Mucosa of stomach (tissue), 1 donor: ENCODE data around the gene ANO9.
"Not testable (repeated sequence)": the region's sequence is repeated elsewhere in the genome, so short reads cannot be mapped to it uniquely, and the experiment has no call there.

Experiments
- H3K27me3 ChIP-seq: one replicate; pipeline ENCODE4 v1.7.0; 2013; ENCODE audit warnings: mild to moderate bottlenecking, low read length; ENCODE audit not compliant: control insufficient read depth, insufficient read depth
- H3K36me3 ChIP-seq: one replicate; pipeline ENCODE4 v1.7.0; 2013; ENCODE audit warnings: low read length; ENCODE audit not compliant: control insufficient read depth, insufficient read depth
- H3K4me1 ChIP-seq: one replicate; pipeline ENCODE4 v1.7.0; 2013; ENCODE audit warnings: mild to moderate bottlenecking, low read length; ENCODE audit not compliant: control insufficient read depth, insufficient read depth
- H3K4me3 ChIP-seq: one replicate; pipeline ENCODE4 v1.7.0; 2013; ENCODE audit warnings: low read length
- H3K9ac ChIP-seq: one replicate; pipeline ENCODE4 v1.7.0; 2013; ENCODE audit warnings: mild to moderate bottlenecking, low read length, moderate library complexity
- H3K9me3 ChIP-seq: one replicate; pipeline ENCODE4 v1.7.0; 2013; ENCODE audit warnings: mild to moderate bottlenecking, low read length, moderate library complexity; ENCODE audit not compliant: control insufficient read depth
- donor health status: Pancreatic carcinoma.

Gene ANO9

DNA sequence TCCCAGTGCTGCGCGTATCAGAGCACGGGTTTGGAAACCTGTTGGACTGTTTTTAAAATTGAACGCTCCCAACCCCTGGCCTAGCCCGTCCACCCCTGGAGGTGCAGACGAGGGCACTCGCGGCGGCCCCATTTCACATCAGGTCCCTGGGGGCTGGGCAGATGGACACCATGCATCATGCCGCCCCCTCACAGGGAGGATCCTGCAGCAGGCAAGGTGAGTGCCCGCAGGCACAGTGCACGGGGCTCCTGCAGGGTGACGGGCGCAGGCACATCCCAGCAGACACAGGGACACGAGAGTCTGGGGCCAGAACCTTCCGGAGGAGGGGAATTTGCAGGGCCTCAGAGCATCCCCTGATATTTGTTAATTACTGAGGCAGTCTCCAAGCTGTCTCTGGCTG is 7.3 kb downstream of the ANO9 start:
- Histone ChIP-seq H3K4me3 (no peak overlapping the region), H3K9me3 (no peaks in the 10 kb centered on the region), H3K9ac (no peak overlapping the region), H3K36me3 (no peaks in the 10 kb centered on the region), H3K4me1 (no peaks in the 10 kb centered on the region), H3K27me3 (no peaks in the 10 kb centered on the region)

DNA sequence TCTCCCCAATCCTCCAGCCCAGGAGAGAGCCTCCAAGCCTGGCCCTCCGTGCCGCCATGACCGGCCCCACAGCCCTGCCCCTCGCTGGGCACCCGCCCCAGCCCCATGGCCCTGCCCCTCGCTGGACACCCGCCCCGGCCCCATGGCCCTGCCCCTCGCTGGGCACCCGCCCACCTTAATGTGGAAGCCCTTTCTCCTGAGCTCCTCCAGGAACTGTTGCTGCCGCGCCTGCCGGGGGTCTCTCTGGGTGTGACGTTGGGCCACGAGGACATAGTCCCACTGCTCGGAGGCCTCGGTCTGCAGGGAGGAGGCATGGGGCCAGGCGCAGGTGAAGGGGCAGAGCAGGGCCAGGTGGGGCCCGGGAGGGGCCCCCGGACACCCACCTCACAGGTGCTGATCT is 8.2 kb downstream of the ANO9 start:
- Histone ChIP-seq H3K4me3 (no peak overlapping the region), H3K27me3 (no peaks in the 10 kb centered on the region), H3K9ac (no peak overlapping the region), H3K4me1 (no peaks in the 10 kb centered on the region), H3K36me3 (no peaks in the 10 kb centered on the region), H3K9me3 (no peaks in the 10 kb centered on the region)

GRCh38 chr11:433111-433510 is 8.7 kb downstream of the ANO9 start:
- Histone ChIP-seq H3K27me3 (no peaks in the 10 kb centered on the region), H3K9me3 (no peaks in the 10 kb centered on the region), H3K4me1 (no peaks in the 10 kb centered on the region), H3K4me3 (no peak overlapping the region), H3K36me3 (no peaks in the 10 kb centered on the region), H3K9ac (no peak overlapping the region)

GRCh38 chr11:432501-433100 is 9.2 kb downstream of the ANO9 start:
- no peaks in the 10 kb centered on the region for H3K27me3 ChIP-seq
- no peak overlapping the region for H3K4me3 ChIP-seq
- no peak overlapping the region for H3K9ac ChIP-seq
- H3K36me3 ChIP-seq, result no peaks in the 10 kb centered on the region
- no peaks in the 10 kb centered on the region for H3K9me3 ChIP-seq
- no peaks in the 10 kb centered on the region for H3K4me1 ChIP-seq

- H3K9me3 ChIP-seq, result no peaks in the 10 kb centered on the region
- H3K4me1 ChIP-seq, result no peaks in the 10 kb centered on the region
- no peak overlapping the region for H3K9ac ChIP-seq
- H3K36me3 ChIP-seq, result no peaks in the 10 kb centered on the region
- no peaks in the 10 kb centered on the region for H3K27me3 ChIP-seq
- H3K4me3 ChIP-seq, result no peak overlapping the region
Measured at GRCh38 chr11:431921-432320, 9.9 kb downstream of the ANO9 start.

DNA sequence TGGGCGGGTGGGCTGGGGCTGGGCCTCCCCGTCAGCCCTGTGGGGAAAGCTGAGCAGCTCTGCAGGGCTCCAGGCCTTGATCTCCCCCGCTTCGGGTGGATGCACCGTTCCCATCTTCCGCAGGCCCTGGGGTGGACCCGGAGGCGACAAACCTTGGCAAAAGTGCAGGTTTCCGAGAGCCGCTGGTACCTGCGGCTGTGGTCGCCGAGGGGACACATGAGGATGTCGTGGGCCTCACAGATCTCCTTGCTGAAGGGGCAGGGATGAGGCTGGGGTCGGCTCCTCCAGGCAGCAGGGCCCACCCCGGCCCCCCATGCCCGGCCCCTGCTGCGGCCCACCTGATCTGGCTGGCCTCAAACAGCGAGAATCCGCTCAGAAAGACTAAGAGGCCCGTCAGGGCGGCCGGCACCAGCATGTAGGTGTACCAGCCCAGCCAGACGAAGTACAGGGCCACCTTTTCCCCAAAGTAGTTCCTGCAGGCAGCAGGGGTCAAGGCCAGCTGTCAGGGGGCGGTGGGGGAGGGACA is 11.8 kb downstream of the ANO9 start:
- Histone ChIP-seq H3K4me3 (no peak overlapping the region), H3K27me3 (no peaks in the 10 kb centered on the region), H3K36me3 (no peaks in the 10 kb centered on the region), H3K9me3 (no peaks in the 10 kb centered on the region), H3K9ac (no peak overlapping the region), H3K4me1 (no peaks in the 10 kb centered on the region)

- Histone ChIP-seq H3K36me3 (no peaks in the 10 kb centered on the region), H3K4me1 (no peaks in the 10 kb centered on the region), H3K9me3 (no peaks in the 10 kb centered on the region), H3K27me3 (no peaks in the 10 kb centered on the region), H3K4me3 (no peak overlapping the region), H3K9ac (no peak overlapping the region)
Measured at GRCh38 chr11:429391-429790, 12.4 kb downstream of the ANO9 start.

GRCh38 chr11:428295-428694 is 13.5 kb downstream of the ANO9 start:
- Histone ChIP-seq H3K4me1 (no peaks in the 10 kb centered on the region), H3K36me3 (no peaks in the 10 kb centered on the region), H3K27me3 (no peaks in the 10 kb centered on the region), H3K4me3 (no peak overlapping the region), H3K9ac (no peak overlapping the region), H3K9me3 (no peaks in the 10 kb centered on the region)

GRCh38 chr11:426851-427250 is 15.0 kb downstream of the ANO9 start:
- no peak overlapping the region for H3K9ac ChIP-seq
- no peaks in the 10 kb centered on the region for H3K36me3 ChIP-seq
- no peaks in the 10 kb centered on the region for H3K27me3 ChIP-seq
- no peaks in the 10 kb centered on the region for H3K9me3 ChIP-seq
- no peaks in the 10 kb centered on the region for H3K4me1 ChIP-seq
- H3K4me3 ChIP-seq, result no peak overlapping the region

GRCh38 chr11:425301-425700 is 16.5 kb downstream of the ANO9 start:
- H3K4me1 ChIP-seq, result no peaks in the 10 kb centered on the region
- H3K9ac ChIP-seq, result no peak overlapping the region
- H3K36me3 ChIP-seq, result no peaks in the 10 kb centered on the region
- H3K27me3 ChIP-seq, result no peaks in the 10 kb centered on the region
- H3K4me3 ChIP-seq, result no peak overlapping the region
- no peaks in the 10 kb centered on the region for H3K9me3 ChIP-seq

- H3K9me3 ChIP-seq, H3K27me3 ChIP-seq, H3K36me3 ChIP-seq, H3K4me3 ChIP-seq, H3K4me1 ChIP-seq, H3K9ac ChIP-seq: not testable (repeated sequence)
Measured at GRCh38 chr11:424766-425165, 17.0 kb downstream of the ANO9 start.

DNA sequence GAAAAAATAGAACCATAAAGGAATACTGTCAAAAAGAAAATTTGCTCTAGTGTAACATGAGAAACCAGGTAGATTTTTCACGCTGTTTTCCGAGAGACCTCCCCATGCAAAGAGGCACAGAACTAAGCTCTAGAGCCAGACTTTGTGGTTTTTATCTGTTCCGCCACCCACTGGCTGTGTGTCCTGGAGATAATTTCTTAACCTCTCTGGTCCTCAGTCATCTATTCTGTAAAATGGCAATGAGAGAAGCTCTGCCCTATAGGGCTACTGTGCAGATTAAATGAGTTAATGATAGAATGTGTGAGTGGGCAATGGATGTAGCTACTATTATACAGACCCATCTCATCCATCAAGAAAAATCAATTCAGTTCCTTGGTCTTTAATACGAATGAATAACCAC is 17.6 kb downstream of the ANO9 start:
- H3K36me3 ChIP-seq, result no peaks in the 10 kb centered on the region
- H3K9ac ChIP-seq, result no peak overlapping the region
- no peaks in the 10 kb centered on the region for H3K27me3 ChIP-seq
- no peak overlapping the region for H3K4me3 ChIP-seq
- H3K4me1 ChIP-seq, result no peaks in the 10 kb centered on the region
- no peaks in the 10 kb centered on the region for H3K9me3 ChIP-seq

- H3K27me3 ChIP-seq, result no peaks in the 10 kb centered on the region
- H3K36me3 ChIP-seq, result no peaks in the 10 kb centered on the region
- no peak overlapping the region for H3K9ac ChIP-seq
- H3K9me3 ChIP-seq, result no peaks in the 10 kb centered on the region
- H3K4me1 ChIP-seq, result peaks cover 7% of the 10 kb centered on the region
- H3K4me3 ChIP-seq, result no peak overlapping the region
Measured at GRCh38 chr11:422249-422656, 19.6 kb downstream of the ANO9 start.
